Medulla oblongata (tissue), 1 donor: ENCODE results near the gene CNIH3.
"Not testable (repeated sequence)": the region's sequence is repeated elsewhere in the genome, so short reads cannot be mapped to it uniquely, and the experiment has no call there.

Experiments
- DNase-seq: peaks from one replicate; pipeline ENCODE4 v3.0.0-alpha.2; 2015; ENCODE audit errors: extremely low spot score

CNIH3 gene

DNA sequence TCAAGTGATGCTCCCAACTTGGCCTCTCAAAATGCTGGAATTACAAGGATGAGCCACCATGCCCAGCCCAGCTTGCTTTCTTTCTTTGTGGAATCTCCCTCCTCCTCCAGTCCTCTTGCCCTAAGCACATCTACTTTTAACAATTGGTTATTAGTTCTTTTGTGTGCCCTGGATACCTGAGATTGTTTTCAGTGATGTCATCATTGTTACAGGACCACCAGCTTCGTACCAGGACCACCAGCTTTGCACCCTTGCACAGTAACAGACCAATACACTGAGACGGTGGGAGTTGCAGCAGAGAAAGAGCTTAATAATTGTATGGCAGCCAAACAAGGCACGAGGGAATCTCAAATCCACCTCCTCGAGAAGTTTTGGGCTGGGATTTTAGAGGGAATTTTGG lies 71.3 kb downstream of the CNIH3 start:
- no peak for DNase-seq

DNA sequence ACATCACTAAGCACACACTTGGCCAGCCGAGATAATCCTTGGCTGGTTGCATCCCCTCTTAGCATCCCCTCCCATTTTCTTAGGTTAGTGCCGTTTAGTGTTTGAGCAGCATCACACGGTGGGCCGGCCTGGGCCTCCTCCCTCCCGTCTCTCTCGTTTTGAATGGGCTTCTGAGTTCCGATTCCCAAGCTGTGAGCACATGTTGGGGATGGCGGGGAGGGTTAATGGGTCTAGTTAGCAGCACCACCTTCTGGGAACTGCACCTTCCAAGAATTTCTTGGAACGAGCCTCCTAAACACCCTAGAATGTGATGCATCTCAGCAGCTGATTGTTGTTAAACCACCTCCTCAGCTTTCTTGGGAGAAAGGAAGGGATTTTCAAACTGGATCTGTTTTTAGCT lies 73.3 kb downstream of the CNIH3 start:
- no peak for DNase-seq

DNA sequence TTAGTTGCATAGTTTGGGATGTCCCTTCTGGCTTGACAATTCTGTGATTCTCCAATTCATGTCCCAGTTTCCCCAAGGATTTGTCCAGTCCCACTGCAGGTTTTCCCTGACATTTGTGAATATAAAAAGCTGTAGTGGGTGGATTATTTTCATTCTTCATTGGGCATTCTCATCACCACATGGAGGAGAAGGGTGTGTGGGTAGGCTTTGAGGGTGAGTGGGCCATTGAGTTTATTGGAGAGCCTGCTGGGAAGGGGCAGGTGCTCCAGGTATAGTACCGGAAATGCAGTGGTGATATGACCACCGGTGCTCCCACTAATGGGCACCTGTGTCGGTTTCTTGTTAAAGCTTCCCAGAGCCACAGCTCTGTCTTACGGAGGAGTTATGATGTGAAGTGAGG lies 74.5 kb downstream of the CNIH3 start:
- no peak for DNase-seq

DNA sequence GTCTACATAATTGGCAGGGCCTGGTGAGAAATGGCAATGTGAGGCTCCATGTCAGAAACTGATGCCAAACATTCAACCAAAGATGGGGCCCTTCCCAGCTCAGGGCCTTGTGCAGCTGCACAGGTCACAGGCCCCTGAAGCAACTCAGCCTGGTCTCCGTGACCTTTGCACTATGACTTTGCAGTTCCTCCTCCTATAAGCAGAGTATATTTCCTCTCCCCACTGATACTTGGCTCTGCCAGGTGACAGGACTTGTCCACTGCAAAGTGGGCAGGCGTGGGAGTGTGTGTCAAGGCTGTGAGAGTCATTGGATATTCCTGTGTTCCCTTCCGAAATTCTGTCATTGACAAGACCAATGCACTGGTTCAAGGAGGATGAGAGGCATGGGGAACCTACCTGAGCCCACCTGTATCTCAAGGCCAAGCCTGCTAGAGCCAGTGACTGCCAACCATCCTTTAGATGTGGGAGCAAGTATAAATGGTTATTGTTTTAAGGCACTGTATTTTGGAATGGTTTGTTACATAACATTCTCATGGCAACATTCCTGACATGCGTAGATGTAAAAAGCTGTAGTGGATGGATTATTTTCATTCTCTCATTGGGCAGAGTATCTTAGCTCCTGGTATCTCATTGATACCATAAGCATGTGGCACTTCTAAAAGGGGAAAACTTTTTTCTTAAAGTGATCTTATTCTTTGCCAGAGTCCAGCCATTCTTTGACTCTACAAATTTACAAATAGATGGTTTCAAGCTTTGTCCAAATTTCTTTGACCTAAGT lies 75.2 kb downstream of the CNIH3 start:
- no peak for DNase-seq

DNA sequence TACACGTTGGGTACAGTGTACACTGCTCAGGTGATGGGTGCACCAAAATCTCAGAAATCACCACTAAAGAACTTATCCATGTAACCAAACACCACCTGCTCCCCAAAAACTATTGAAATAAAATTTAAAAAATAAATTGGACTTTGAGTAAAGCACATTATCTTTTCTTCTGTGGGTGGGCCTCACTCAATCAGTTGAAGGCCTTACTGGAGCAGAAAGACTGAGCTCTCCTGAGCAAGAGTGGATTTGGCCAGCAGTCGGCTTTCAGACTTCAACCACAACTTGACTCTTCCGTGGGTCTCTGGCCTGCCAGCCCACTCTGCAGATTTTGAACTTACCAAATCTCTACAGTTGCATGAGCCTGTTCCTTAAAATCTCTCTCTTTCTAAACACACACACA lies 78.9 kb downstream of the CNIH3 start:
- no peak for DNase-seq

DNA sequence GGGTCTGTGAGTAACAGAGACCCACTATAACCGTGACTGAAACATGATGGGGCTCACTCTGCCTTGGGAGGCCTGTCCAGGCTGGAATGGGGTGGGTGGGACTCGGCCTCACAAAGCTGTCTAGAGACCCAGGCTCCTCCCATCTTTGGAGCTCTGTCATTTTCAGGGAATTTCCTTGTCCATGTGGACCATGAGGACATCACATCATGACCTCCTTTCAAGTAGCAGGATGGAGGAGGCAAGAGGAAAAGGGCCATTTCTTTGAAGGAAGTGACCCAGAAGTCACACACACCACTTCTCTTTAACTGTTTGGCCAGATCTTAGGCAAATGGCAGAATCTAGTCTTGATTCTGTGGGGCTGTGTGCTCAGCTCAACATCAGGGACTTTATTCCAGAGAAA lies 79.9 kb downstream of the CNIH3 start:
- no peak for DNase-seq

DNA sequence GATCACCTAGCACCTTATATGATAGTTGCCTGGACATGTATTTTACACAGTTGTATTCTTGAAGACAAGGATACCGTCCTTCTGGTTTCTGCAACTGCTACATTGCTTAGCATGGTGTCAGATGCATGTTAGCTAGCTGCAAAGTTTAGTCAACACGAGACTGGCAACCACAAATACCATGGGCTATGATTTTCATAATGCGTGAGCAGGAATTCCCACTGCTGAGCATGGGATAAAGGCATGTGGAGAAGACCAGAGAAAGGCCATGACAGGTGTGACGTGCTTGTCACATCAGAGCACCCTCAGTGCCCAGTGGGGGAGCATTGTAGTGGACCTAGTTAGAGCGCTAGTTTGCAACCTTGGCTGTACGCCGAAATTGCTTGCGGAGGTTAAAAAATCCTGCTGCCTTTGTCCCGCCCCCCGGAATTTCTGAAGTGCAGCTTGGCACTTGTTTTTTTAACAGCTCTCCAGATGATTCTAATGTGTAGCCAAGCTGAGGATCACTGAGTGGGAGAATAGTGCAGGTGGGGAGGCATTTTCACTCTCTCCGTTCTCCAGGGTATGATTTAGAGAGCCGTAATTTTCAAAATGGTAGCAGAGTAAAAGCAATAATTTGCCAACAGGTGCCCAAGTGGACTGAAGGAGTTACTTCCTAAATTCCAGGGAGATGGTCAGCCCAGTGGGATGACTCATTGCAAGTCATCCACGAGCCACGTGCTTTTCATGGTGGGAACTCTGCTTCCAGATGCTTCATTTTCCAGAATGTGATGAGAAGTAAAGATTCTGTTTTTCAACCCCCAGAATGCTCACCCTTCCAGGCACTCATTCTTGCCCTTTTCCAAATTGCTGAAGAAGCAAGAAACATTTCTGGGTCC lies 81.0 kb downstream of the CNIH3 start:
- peak; percentile 7 for DNase-seq

DNA sequence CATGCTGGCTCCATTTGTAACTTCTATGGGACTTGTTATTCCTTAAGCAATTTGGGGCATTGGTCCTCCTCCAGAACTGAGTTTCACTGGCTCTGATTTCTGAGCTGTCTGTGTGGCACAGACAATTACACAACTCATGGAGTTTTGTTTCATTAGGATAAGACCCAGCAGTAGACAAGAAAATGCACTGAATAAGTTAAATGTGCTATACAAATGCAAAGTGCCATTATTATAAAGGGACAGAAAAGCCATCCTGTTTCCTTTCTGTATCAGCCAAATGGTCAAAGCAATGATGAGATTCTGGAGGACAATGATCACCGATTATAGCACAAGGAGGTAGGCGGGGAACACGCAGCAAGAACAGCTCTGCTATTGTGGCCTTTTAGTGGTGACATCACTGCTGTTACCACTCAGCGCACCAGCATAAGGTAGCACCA lies 81.9 kb downstream of the CNIH3 start:
- DNase-seq = peak; percentile 33

DNA sequence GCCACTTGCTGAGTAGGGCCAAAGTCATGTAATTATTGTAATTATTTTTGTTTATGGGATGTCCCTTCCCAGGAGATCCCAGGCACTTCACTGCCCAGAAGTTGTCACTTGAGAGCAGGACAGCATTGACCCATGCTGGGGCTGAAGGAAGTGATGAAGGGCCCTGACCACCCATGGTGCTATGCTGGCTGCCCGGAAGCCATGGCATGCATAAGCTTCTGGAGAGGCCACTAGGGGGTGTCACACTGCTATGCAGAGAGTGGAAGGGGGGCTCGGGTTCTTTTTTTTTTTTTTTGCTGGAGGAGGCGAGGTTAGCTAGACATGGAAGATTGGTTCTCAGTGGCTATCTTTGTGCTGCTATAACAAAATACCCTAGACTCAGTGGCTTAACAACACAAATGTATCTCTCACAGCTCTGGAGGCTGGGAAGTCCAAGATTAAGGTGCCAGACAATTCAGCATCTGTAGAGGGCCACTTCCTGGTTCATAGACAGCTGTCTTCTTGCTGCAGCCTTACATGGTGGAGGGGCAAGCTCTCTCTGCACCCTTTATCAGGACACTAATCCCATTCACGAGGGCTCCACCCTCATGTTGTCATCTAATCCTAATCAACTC lies 84.9 kb downstream of the CNIH3 start:
- no peak for DNase-seq

DNA sequence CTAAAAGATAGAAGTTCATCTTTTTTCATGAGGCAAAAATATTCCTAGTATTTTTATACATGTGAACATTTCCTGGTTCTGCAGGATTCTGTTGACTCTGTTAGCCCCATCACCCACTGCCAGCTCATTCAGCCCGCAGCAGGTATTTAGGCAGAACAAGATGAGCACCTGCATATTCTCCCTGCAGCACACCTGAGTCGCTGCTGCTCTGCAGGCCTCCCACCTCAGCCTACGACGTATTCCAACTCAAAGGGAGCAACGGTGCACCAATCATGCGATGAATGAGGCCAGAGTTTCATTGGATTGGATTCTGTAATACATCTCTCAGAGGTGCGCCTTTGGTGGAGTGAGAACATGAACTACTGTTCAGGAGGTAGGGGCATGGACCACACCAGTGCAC lies 87.6 kb downstream of the CNIH3 start:
- no peak for DNase-seq

DNA sequence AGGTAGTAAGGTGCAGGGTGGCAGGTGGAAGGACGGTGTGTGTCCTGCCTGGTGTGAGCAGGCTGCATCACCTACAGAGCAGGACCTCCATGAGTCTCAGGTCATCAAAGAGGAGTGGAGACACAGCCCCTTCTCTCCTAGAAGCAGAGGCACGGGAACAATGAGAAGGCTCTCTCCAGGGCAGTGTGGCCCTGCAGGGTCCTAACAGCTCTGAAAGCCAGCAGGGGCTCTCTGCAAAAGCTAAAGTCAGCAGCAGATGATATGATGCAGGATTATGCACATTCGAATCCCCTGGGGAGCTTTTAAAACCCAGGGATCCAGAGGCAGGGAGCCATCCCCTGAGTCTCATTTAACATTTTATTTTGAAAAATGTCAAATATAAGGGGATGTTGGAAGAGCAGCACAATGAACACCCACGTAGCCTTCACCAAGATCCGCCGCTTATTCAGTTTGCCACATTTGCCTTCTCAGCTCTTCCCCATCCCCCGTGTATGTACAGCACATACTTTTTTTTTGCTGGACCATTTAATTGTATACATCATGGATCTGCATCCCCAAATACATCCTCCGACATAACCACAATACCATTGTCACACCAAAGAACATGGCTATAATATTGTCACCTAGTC lies 88.1 kb downstream of the CNIH3 start:
- no peak for DNase-seq

DNA sequence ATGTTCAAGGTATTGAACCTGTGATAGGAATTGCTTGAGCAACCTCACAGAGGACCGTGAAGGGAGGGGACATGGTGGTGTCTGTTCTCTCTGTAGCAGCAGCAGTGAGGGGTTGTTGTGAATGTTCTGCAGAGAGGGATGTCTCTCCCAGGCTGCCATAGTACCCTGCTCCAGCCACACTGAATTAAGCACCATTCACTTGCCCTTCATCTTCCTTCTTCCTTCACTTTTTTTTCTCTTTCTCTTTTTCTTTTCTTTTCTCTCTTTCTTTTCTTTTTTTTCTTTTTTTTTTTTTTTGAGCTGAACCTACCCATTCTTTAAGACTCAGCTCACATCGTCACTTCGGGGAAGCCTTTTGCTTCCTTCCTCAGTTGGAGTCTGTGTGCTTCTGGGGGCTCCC lies 89.5 kb downstream of the CNIH3 start:
- DNase-seq = no peak

DNA sequence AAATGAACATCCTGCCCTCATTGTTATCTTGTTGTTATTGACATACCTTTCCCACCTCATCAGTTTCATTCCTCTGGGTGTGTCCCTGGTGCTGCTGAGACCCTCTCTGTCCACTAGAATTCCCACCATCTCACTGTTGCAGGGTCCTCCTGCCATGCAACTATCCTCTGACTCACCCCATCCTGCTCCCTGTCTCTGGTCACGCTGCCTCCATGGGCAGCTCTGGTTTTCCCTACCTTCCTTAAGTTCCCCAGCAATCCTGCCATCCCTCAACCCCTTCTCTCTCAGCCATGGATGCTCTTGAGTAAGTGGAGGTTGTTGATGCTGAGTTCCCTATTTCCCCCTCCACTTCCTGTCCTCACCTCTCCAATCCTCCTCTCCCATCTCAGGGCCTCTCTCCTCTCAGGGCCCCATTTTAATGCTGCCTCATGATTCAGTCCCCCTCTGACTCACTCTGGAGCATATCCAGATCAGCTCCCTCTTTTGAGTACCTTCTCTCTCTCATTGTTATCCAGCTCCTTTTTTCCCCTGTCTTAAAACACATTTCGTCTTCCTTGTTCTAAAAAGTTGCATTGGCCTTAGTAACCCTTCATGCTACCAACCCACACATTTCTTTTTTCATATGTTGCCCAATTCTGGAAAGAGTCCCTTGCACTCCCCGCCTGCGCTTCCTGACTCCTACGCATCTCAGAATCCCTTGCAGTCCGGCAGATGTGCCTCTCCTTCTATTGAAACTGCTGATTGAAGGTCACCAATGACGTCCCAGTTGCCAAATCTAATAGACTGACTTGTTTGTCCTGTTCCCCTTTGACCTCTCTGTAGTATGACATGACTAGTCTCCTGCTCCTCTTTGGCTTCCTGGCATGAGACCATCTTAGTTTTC lies 92.0 kb downstream of the CNIH3 start:
- DNase-seq = no peak

DNA sequence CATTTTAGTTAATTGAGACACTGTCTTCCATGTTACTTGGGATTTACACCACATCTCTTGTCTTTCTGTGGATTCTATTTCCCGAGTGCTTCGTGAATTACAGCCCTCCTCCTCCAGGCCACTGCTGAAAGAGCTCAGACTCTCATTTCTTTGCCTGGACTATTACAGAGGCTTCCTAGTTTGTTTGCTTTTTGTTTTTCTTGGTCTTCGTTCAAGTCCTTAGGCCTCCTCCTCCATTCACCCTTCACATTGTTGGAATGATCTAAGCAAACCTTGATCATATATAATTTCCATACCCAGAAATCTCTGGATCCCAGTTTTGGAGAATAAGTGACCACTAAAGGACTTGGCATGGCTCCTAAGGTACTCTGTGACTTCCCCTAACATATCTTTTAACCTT lies 94.1 kb downstream of the CNIH3 start:
- no peak for DNase-seq

DNA sequence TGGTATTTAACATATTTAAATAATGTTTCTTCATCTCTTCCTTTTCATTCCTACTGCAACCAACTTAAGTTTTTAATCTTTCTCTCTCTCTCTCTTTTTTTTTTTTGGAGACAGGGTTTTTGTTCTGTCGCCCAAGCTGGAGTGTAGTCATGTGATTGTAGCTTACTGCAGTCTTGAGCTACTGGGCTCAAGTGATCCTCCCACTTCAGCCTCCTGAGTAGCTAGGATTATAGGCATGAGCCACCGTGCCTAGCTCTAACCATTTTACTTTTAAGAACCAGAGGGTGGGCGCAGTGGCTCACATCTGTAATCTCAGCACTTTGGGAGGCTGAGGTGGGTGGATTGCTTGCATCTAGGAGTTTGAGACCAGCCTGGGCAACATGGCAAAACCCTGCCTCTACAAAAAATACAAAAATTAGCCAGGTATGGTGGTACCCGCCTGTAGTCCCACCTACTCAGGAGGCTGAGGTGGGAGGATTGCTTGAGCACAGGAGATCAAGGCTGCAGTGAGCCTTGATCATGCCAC lies 95.2 kb downstream of the CNIH3 start:
- DNase-seq = not testable (repeated sequence)

DNA sequence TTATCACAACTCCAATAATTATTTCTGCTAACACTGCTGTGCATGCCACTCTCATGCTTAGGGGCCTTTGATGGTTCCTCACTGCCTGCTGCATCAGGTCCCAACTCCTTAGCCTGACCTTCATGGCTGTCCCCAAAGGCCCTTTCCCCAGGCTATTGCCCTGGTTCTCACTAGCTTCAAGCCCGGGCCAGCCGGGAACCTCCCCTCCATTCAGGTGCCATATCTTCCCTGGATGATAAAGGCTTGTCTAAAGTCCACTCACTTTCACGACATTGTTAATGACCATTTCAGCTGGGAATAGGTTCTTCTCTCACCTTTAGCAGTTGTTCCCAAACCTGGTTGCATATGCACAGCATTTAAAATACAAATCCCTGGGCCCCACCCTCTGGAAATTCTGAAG lies 95.8 kb downstream of the CNIH3 start:
- DNase-seq = no peak

DNA sequence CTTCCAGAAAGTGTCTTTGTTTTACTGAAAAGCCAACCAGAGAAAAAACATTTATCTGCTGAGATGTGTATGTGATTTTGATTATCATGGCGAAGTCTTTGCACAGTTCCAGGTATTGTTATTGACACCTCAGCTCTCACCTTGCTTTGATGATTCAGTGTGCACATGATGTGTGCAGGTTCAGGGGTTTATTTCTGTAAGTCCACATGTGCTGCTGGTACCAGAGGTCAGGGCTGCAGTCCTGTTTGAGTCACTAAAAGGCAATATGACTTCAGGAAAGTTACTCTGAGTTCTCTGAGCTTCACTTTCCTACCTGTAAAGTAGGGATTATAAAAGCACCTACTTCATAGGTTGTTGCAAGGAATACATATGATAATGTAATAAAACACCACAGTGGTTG lies 97.1 kb downstream of the CNIH3 start:
- DNase-seq = no peak

DNA sequence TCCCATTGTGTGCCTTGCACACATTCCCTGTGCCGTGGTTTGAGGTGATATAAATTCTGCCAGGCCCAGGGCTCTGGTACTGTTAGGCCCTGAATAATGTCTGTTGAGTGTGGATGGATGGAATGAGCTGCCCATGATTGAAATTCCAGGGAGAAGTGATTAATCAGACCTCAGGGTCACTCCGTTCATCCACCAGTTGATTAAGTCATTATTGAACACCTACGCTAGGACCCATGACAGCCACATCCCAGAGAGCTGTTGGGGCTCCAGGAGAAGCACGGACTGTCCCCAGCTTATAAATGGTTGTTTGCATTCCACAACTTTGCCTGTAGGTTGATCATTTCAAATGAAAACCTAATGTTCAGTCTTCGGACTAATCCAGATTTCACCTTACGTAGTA lies 98.4 kb downstream of the CNIH3 start:
- no peak for DNase-seq

DNA sequence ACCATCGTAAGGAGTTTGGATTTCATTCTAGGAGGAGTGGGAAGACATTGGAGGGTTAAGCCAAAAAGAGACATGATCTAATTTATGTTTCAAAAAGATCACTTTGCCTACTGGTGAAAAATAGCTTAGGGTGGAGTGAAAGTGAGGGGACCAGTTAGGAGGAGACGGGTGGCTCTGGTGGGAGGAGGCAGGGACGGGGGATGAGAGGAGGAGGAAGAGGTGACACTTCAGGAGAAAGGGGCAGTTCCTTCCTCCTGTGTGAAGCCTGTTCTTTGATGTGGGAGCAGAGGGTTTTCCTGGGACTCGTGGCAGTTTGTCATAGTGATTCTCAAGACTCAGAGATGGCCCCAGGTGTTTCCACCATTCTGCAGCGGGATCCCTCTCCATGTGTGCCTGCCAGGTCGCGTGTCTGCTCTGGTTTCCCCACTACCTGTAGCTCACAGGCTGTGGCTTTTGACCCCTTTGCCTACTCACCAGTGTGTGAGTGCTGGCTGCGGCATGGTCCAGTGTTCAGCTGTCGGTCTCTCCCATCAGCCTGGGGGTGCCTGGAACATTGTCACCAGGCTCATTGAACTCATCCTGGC lies 102.4 kb downstream of the CNIH3 start:
- no peak for DNase-seq

DNA sequence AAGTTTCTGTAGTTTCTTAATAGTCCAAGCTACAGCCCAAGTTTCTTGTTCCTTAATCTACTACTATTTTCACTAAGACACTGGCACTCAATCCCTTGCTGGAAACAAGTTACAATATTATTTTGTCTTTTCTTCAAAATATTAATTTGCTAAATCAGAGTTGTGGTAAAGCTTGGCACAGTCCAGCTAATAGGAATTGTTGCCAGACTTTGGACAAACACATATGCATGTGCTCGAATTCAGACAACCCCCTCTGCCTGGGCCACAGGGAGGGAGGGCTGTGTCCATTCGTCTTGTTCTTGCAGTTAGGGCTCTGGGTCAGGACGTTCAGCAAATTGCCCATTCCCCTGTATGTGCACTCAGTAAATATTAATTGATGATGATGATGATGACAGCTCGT lies 103.6 kb downstream of the CNIH3 start:
- no peak for DNase-seq

DNA sequence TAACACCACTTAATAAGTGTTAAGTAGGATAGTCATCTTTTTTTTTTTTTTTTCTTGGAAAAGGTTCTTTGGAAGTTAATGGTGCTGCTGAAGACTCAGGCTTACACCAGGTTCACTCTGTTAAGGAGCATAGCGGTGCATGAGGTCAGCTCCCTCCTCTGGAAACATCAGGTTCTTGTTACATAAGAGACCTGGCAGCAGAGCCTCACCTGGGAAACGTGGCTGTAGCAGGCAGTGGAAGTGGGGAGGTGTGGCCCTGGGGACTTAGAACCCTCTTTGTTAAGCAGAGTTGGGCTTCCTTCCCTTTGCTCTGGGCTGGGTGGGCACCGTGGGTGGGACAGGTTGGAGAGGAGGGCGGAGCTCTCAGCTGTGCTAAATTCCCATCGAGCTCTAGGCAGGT lies 104.1 kb downstream of the CNIH3 start:
- no peak for DNase-seq
